ENCODE measurements around the gene NT5DC2.

The NT5DC2 gene

GRCh38 chr3:52516509-52517195 lies 17.0 kb downstream of the NT5DC2 start:
- no peak for TF ChIP-seq CTCF (IDR thresholded peaks at IDR 0.05; ENCODE audit: low read depth, low read length)
- TF ChIP-seq POLR2A (IDR thresholded peaks at IDR 0.05; ENCODE audit: extremely low read depth, insufficient read length) = no peak
- no peak for TF ChIP-seq MAX (IDR thresholded peaks at IDR 0.05; ENCODE audit: low read depth, low read length)
- TF ChIP-seq MYC (IDR thresholded peaks at IDR 0.05; ENCODE audit: low read depth, low read length) = no peak
- no peak for DNase-seq (ENCODE audit: low read depth)
- H3K4me3 ChIP-seq (ENCODE audit: low read depth, low read length) = no peak overlapping the region

- TF ChIP-seq POLR2A (IDR thresholded peaks at IDR 0.05; ENCODE audit: extremely low read depth, insufficient read length) (no peak), CTCF (IDR thresholded peaks at IDR 0.05; ENCODE audit: low read depth, low read length) (no peak), MAX (IDR thresholded peaks at IDR 0.05; ENCODE audit: low read depth, low read length) (no peak), MYC (IDR thresholded peaks at IDR 0.05; ENCODE audit: low read depth, low read length) (no peak)
- H3K4me3 ChIP-seq (ENCODE audit: low read depth, low read length) = no peak overlapping the region
- DNase-seq (ENCODE audit: low read depth) = no peak
These were observed 18.5 kb downstream of the NT5DC2 start for GRCh38 chr3:52515192-52515591.

GRCh38 chr3:52514576-52514975 lies 19.1 kb downstream of the NT5DC2 start:
- H3K4me3 ChIP-seq (ENCODE audit: low read depth, low read length) = no peak overlapping the region
- DNase-seq (ENCODE audit: low read depth) = no peak
- no peak for TF ChIP-seq CTCF (IDR thresholded peaks at IDR 0.05; ENCODE audit: low read depth, low read length)
- TF ChIP-seq MYC (IDR thresholded peaks at IDR 0.05; ENCODE audit: low read depth, low read length) = no peak
- TF ChIP-seq POLR2A (IDR thresholded peaks at IDR 0.05; ENCODE audit: extremely low read depth, insufficient read length) = no peak
- TF ChIP-seq MAX (IDR thresholded peaks at IDR 0.05; ENCODE audit: low read depth, low read length) = no peak

GRCh38 chr3:52513281-52513680 lies 20.4 kb downstream of the NT5DC2 start:
- DNase-seq (ENCODE audit: low read depth) = no peak
- H3K4me3 ChIP-seq (ENCODE audit: low read depth, low read length) = no peak overlapping the region
- TF ChIP-seq MAX (IDR thresholded peaks at IDR 0.05; ENCODE audit: low read depth, low read length) (no peak), POLR2A (IDR thresholded peaks at IDR 0.05; ENCODE audit: extremely low read depth, insufficient read length) (no peak), CTCF (IDR thresholded peaks at IDR 0.05; ENCODE audit: low read depth, low read length) (no peak)

GRCh38 chr3:52512727-52513126 lies 20.9 kb downstream of the NT5DC2 start:
- no peak for TF ChIP-seq CTCF (IDR thresholded peaks at IDR 0.05; ENCODE audit: low read depth, low read length)
- TF ChIP-seq POLR2A (IDR thresholded peaks at IDR 0.05; ENCODE audit: extremely low read depth, insufficient read length) = no peak
- TF ChIP-seq MAX (IDR thresholded peaks at IDR 0.05; ENCODE audit: low read depth, low read length) = no peak
- no peak for TF ChIP-seq MYC (IDR thresholded peaks at IDR 0.05; ENCODE audit: low read depth, low read length)
- DNase-seq (ENCODE audit: low read depth) = no peak
- no peak overlapping the region for H3K4me3 ChIP-seq (ENCODE audit: low read depth, low read length)
